ENCODE results near the gene ATP13A3. TPM values are rescaled to one million over a fixed set of nuclear protein-coding genes. Genes with fewer than 3 reads are reported as not detected.

Gene ATP13A3
- total RNA-seq, 5 donors from 2014 or later (not counting 1 experiment from before 2014, with no cell fraction given) = 48.1 to 71.7 (median 52.0) TPM

- ATAC-seq (replicated peaks in 1 of 4) = no peak
- no peaks in the 10 kb centered on the region for H3K9me3 Mint-ChIP-seq
- POLR2A ChIA-PET = interaction anchor here in 1 of 2 donors (0.7 kb wide), 1 partner anchor 29 kb away, joined by 3 read pairs; no protein-coding TSS in a partner anchor
- H3K27me3 Mint-ChIP-seq = no peaks in the 10 kb centered on the region
- H3K27me3 ChIP-seq (replicated peaks in 1 of 2; ENCODE audit: control insufficient read depth in 2 of 2, extremely low read depth in 1 of 2, insufficient read depth in 2 of 2, low read length in 1 of 2) = no peaks in the 10 kb centered on the region
- DNase-seq = no peak
- CTCF ChIA-PET = no interaction called here
- H3K4me1 ChIP-seq (ENCODE audit: control insufficient read depth in 1 of 2, extremely low read depth in 1 of 2, insufficient read depth in 2 of 2, low read length in 2 of 2) = no peaks in the 10 kb centered on the region
- H3K36me3 Mint-ChIP-seq = peaks cover 59% of the 10 kb centered on the region
- H3K4me3 Mint-ChIP-seq = no peak overlapping the region
- 95% methylated on average over 2 of the region's 3 CpGs for WGBS (ENCODE audit: insufficient coverage)
- no peak overlapping the region for H3K27ac ChIP-seq (ENCODE audit: low read length)
- H3K36me3 ChIP-seq (ENCODE audit: control insufficient read depth in 2 of 2, extremely low read depth in 1 of 2, insufficient read depth in 1 of 2, low read length in 1 of 2) = peaks cover 11 to 67% of the 10 kb centered on the region in 2 donors
- H3K9me3 ChIP-seq = no peaks in the 10 kb centered on the region
- no peak overlapping the region for H3K4me3 ChIP-seq (ENCODE audit: control insufficient read depth in 1 of 2, extremely low read depth in 1 of 2, low read length in 1 of 2)
- no peak overlapping the region for H3K27ac Mint-ChIP-seq
- H3K4me1 Mint-ChIP-seq = peaks cover 0 to 3% (median 1%) of the 10 kb centered on the region in 3 donors
These were observed 52.3 kb downstream of the ATP13A3 start for GRCh38 chr3:194434503-194434902.

- POLR2A ChIA-PET = no interaction called here
- CTCF ChIA-PET = no interaction called here
- no peaks in the 10 kb centered on the region for H3K27me3 Mint-ChIP-seq
These were observed 55.2 kb downstream of the ATP13A3 start for GRCh38 chr3:194431554-194431953.

GRCh38 chr3:194425399-194425798, 61.4 kb downstream of the ATP13A3 start:
- no peaks in the 10 kb centered on the region for H3K4me1 Mint-ChIP-seq
- DNase-seq (no peak), ATAC-seq (replicated peaks in 1 of 4) (no peak)
- CTCF ChIA-PET = no interaction called here
- H3K27ac ChIP-seq (ENCODE audit: low read length) = no peak overlapping the region
- H3K27me3 Mint-ChIP-seq = no peaks in the 10 kb centered on the region
- H3K36me3 Mint-ChIP-seq = peaks cover 51% of the 10 kb centered on the region
- H3K27me3 ChIP-seq (replicated peaks in 1 of 2; ENCODE audit: control insufficient read depth in 2 of 2, extremely low read depth in 1 of 2, insufficient read depth in 2 of 2, low read length in 1 of 2) = no peaks in the 10 kb centered on the region
- POLR2A ChIA-PET = no interaction called here
- no peaks in the 10 kb centered on the region for H3K9me3 Mint-ChIP-seq
- H3K9me3 ChIP-seq = no peaks in the 10 kb centered on the region
- no peak overlapping the region for H3K4me3 ChIP-seq (ENCODE audit: control insufficient read depth in 1 of 2, extremely low read depth in 1 of 2, low read length in 1 of 2)
- H3K4me1 ChIP-seq (ENCODE audit: control insufficient read depth in 1 of 2, extremely low read depth in 1 of 2, insufficient read depth in 2 of 2, low read length in 2 of 2) = no peaks in the 10 kb centered on the region
- H3K36me3 ChIP-seq (ENCODE audit: control insufficient read depth in 2 of 2, extremely low read depth in 1 of 2, insufficient read depth in 1 of 2, low read length in 1 of 2) = peaks cover 5 to 45% of the 10 kb centered on the region in 2 donors
- H3K27ac Mint-ChIP-seq = no peak overlapping the region
- WGBS (ENCODE audit: insufficient coverage) = no CpG with 5 or more reads among the region's 4 CpGs
- H3K4me3 Mint-ChIP-seq = no peak overlapping the region

More at GRCh38 chr3:194431554-194431953, 55.2 kb downstream of the ATP13A3 start:
- Histone ChIP-seq H3K36me3 (ENCODE audit: control insufficient read depth in 2 of 2, extremely low read depth in 1 of 2, insufficient read depth in 1 of 2, low read length in 1 of 2) (peaks cover 11 to 73% of the 10 kb centered on the region in 2 donors), H3K9me3 (no peaks in the 10 kb centered on the region), H3K4me1 (ENCODE audit: control insufficient read depth in 1 of 2, extremely low read depth in 1 of 2, insufficient read depth in 2 of 2, low read length in 2 of 2) (no peaks in the 10 kb centered on the region), H3K4me3 (ENCODE audit: control insufficient read depth in 1 of 2, extremely low read depth in 1 of 2, low read length in 1 of 2) (no peak overlapping the region), H3K27ac (ENCODE audit: low read length) (no peak overlapping the region), H3K27me3 (replicated peaks in 1 of 2; ENCODE audit: control insufficient read depth in 2 of 2, extremely low read depth in 1 of 2, insufficient read depth in 2 of 2, low read length in 1 of 2) (no peaks in the 10 kb centered on the region)
- H3K27ac Mint-ChIP-seq = no peak overlapping the region
- ATAC-seq (replicated peaks in 1 of 4) (no peak), DNase-seq (no peak)
- H3K36me3 Mint-ChIP-seq = peaks cover 61% of the 10 kb centered on the region
- WGBS (ENCODE audit: insufficient coverage) = 100% methylated on average over 2 of the region's 5 CpGs
- no peaks in the 10 kb centered on the region for H3K9me3 Mint-ChIP-seq
- no peak overlapping the region for H3K4me3 Mint-ChIP-seq
- no peaks in the 10 kb centered on the region for H3K4me1 Mint-ChIP-seq

- Histone ChIP-seq H3K4me1 (ENCODE audit: control insufficient read depth in 1 of 2, extremely low read depth in 1 of 2, insufficient read depth in 2 of 2, low read length in 2 of 2) (no peaks in the 10 kb centered on the region), H3K36me3 (ENCODE audit: control insufficient read depth in 2 of 2, extremely low read depth in 1 of 2, insufficient read depth in 1 of 2, low read length in 1 of 2) (peaks cover 5 to 41% of the 10 kb centered on the region in 2 donors), H3K4me3 (ENCODE audit: control insufficient read depth in 1 of 2, extremely low read depth in 1 of 2, low read length in 1 of 2) (no peak overlapping the region), H3K9me3 (no peaks in the 10 kb centered on the region), H3K27ac (ENCODE audit: low read length) (no peak overlapping the region), H3K27me3 (replicated peaks in 1 of 2; ENCODE audit: control insufficient read depth in 2 of 2, extremely low read depth in 1 of 2, insufficient read depth in 2 of 2, low read length in 1 of 2) (no peaks in the 10 kb centered on the region)
- no peaks in the 10 kb centered on the region for H3K4me1 Mint-ChIP-seq
- no peaks in the 10 kb centered on the region for H3K9me3 Mint-ChIP-seq
- no peaks in the 10 kb centered on the region for H3K27me3 Mint-ChIP-seq
- no peak overlapping the region for H3K27ac Mint-ChIP-seq
- POLR2A ChIA-PET = no interaction called here
- no peak overlapping the region for H3K4me3 Mint-ChIP-seq
- DNase-seq (no peak), ATAC-seq (replicated peaks in 1 of 4) (no peak)
- peaks cover 49% of the 10 kb centered on the region for H3K36me3 Mint-ChIP-seq
- WGBS (ENCODE audit: insufficient coverage) = 97% methylated on average over 4 of the region's 7 CpGs
- CTCF ChIA-PET = no interaction called here
These were observed 61.8 kb downstream of the ATP13A3 start for GRCh38 chr3:194424953-194425352.

- Mint-ChIP-seq H3K4me3 (no peak overlapping the region), H3K27me3 (no peaks in the 10 kb centered on the region), H3K9me3 (no peaks in the 10 kb centered on the region), H3K27ac (no peak overlapping the region), H3K4me1 (no peaks in the 10 kb centered on the region), H3K36me3 (peaks cover 46% of the 10 kb centered on the region)
- H3K27me3 ChIP-seq (replicated peaks in 1 of 2; ENCODE audit: control insufficient read depth in 2 of 2, extremely low read depth in 1 of 2, insufficient read depth in 2 of 2, low read length in 1 of 2) = no peaks in the 10 kb centered on the region
- DNase-seq (no peak), ATAC-seq (replicated peaks in 1 of 4) (no peak)
- H3K36me3 ChIP-seq (ENCODE audit: control insufficient read depth in 2 of 2, extremely low read depth in 1 of 2, insufficient read depth in 1 of 2, low read length in 1 of 2) = peaks cover 5 to 35% of the 10 kb centered on the region in 2 donors
- H3K9me3 ChIP-seq = no peaks in the 10 kb centered on the region
- H3K4me1 ChIP-seq (ENCODE audit: control insufficient read depth in 1 of 2, extremely low read depth in 1 of 2, insufficient read depth in 2 of 2, low read length in 2 of 2) = no peaks in the 10 kb centered on the region
- H3K4me3 ChIP-seq (ENCODE audit: control insufficient read depth in 1 of 2, extremely low read depth in 1 of 2, low read length in 1 of 2) = no peak overlapping the region
- WGBS (ENCODE audit: insufficient coverage) = no CpG with 5 or more reads among the region's 1 CpG
- no peak overlapping the region for H3K27ac ChIP-seq (ENCODE audit: low read length)
- ChIA-PET POLR2A (no interaction called here), CTCF (no interaction called here)
These were observed 62.4 kb downstream of the ATP13A3 start for GRCh38 chr3:194424373-194424772.

- Histone ChIP-seq H3K36me3 (ENCODE audit: control insufficient read depth in 2 of 2, extremely low read depth in 1 of 2, insufficient read depth in 1 of 2, low read length in 1 of 2) (peaks cover 5 to 35% of the 10 kb centered on the region in 2 donors), H3K9me3 (no peaks in the 10 kb centered on the region), H3K27ac (ENCODE audit: low read length) (no peak overlapping the region), H3K4me3 (ENCODE audit: control insufficient read depth in 1 of 2, extremely low read depth in 1 of 2, low read length in 1 of 2) (no peak overlapping the region), H3K4me1 (ENCODE audit: control insufficient read depth in 1 of 2, extremely low read depth in 1 of 2, insufficient read depth in 2 of 2, low read length in 2 of 2) (no peaks in the 10 kb centered on the region), H3K27me3 (replicated peaks in 1 of 2; ENCODE audit: control insufficient read depth in 2 of 2, extremely low read depth in 1 of 2, insufficient read depth in 2 of 2, low read length in 1 of 2) (no peaks in the 10 kb centered on the region)
- no peak overlapping the region for H3K4me3 Mint-ChIP-seq
- no peak for ATAC-seq (replicated peaks in 1 of 4)
- no peak for DNase-seq
- no peaks in the 10 kb centered on the region for H3K9me3 Mint-ChIP-seq
- ChIA-PET CTCF (no interaction called here), POLR2A (no interaction called here)
- H3K36me3 Mint-ChIP-seq = peaks cover 47% of the 10 kb centered on the region
- H3K27ac Mint-ChIP-seq = no peak overlapping the region
- 100% methylated on average over 1 of the region's 3 CpGs for WGBS (ENCODE audit: insufficient coverage)
- no peaks in the 10 kb centered on the region for H3K27me3 Mint-ChIP-seq
- no peaks in the 10 kb centered on the region for H3K4me1 Mint-ChIP-seq
These were observed 63.5 kb downstream of the ATP13A3 start for GRCh38 chr3:194423317-194423716.

GRCh38 chr3:194422188-194422587, 64.6 kb downstream of the ATP13A3 start:
- no peaks in the 10 kb centered on the region for H3K27me3 Mint-ChIP-seq
- peaks cover 43% of the 10 kb centered on the region for H3K36me3 Mint-ChIP-seq
- Histone ChIP-seq H3K27me3 (replicated peaks in 1 of 2; ENCODE audit: control insufficient read depth in 2 of 2, extremely low read depth in 1 of 2, insufficient read depth in 2 of 2, low read length in 1 of 2) (no peaks in the 10 kb centered on the region), H3K9me3 (no peaks in the 10 kb centered on the region), H3K36me3 (ENCODE audit: control insufficient read depth in 2 of 2, extremely low read depth in 1 of 2, insufficient read depth in 1 of 2, low read length in 1 of 2) (peaks cover 5 to 32% of the 10 kb centered on the region in 2 donors), H3K27ac (ENCODE audit: low read length) (no peak overlapping the region), H3K4me1 (ENCODE audit: control insufficient read depth in 1 of 2, extremely low read depth in 1 of 2, insufficient read depth in 2 of 2, low read length in 2 of 2) (no peaks in the 10 kb centered on the region), H3K4me3 (ENCODE audit: control insufficient read depth in 1 of 2, extremely low read depth in 1 of 2, low read length in 1 of 2) (no peak overlapping the region)
- ATAC-seq (replicated peaks in 1 of 4) (no peak), DNase-seq (no peak)
- H3K4me1 Mint-ChIP-seq = no peaks in the 10 kb centered on the region
- H3K9me3 Mint-ChIP-seq = no peaks in the 10 kb centered on the region
- H3K4me3 Mint-ChIP-seq = no peak overlapping the region
- ChIA-PET POLR2A (no interaction called here), CTCF (interaction anchor here in 1 of 2 donors (1.3 to 1.4 kb wide), 2 partner anchors 15 to 25 kb away, joined by 3 read pairs; no protein-coding TSS in a partner anchor)
- H3K27ac Mint-ChIP-seq = no peak overlapping the region

Measured in T-cell (primary cell).